Aorta (tissue), 5 donors: Measurements from ENCODE around the gene AP2A1. TPM values are rescaled to one million over a fixed set of nuclear protein-coding genes. Genes with fewer than 3 reads are reported as not detected.

Experiments
- ATAC-seq: fragments of 200-7000 bp; cut with Tn5 transposase; one replicate; pipeline ENCODE4 v1.9.1; 2022; ENCODE audit warnings: moderate library complexity; ENCODE audit not compliant: low FRiP score
- DNase-seq, 2 donors: peaks; one replicate each; pipeline ENCODE4 v3.0.0-alpha.2; 2020
- H3K27ac ChIP-seq, 2 donors: one replicate each; pipeline ENCODE4 v1.5.1; 2013; ENCODE audit warnings: low read length in 2 of 2, mild to moderate bottlenecking in 2 of 2, moderate library complexity in 2 of 2, control low read depth in 1 of 2, inconsistent platforms in 1 of 2, low read depth in 1 of 2
- H3K27me3 ChIP-seq, 2 donors: one replicate each; pipeline ENCODE4 v1.6.1; 2013; ENCODE audit warnings: control low read depth in 1 of 2, low read length in 1 of 2, mild to moderate bottlenecking in 1 of 2, moderate library complexity in 1 of 2; ENCODE audit not compliant: insufficient read depth in 2 of 2, control insufficient read depth in 1 of 2
- H3K36me3 ChIP-seq, 2 donors: one replicate each; pipeline ENCODE4 v1.6.1; 2013; ENCODE audit warnings: control low read depth in 1 of 2, low read length in 1 of 2, mild to moderate bottlenecking in 1 of 2; ENCODE audit not compliant: insufficient read depth in 2 of 2, control insufficient read depth in 1 of 2
- H3K4me1 ChIP-seq, 2 donors: one replicate each; pipeline ENCODE4 v1.6.1; 2013; ENCODE audit warnings: low read length in 2 of 2, control low read depth in 1 of 2, mild to moderate bottlenecking in 1 of 2, moderate library complexity in 1 of 2; ENCODE audit not compliant: insufficient read depth in 2 of 2, control insufficient read depth in 1 of 2
- H3K4me3 ChIP-seq, 2 donors: one replicate each; pipeline ENCODE4 v1.5.1; 2013; ENCODE audit warnings: low read length in 2 of 2, control low read depth in 1 of 2, mild to moderate bottlenecking in 1 of 2
- H3K9me3 ChIP-seq: one replicate; pipeline ENCODE4 v1.6.1; 2013; ENCODE audit warnings: mild to moderate bottlenecking, low read length; ENCODE audit not compliant: control insufficient read depth
- WGBS, 2 donors: extraction: QIAGEN DNeasy Blood & Tissue Kit; methylation state at CpG; one replicate each; pipeline ENCODE4 v1.1.7; 2013; 5-methylcytosine and 5-hydroxymethylcytosine counted together
- intact Hi-C, 2 donors: fragments of 100-400 bp; cut with DNase I; formaldehyde crosslinking; loops; one replicate each; pipeline versions ENCODE4 v1.14.2 to v1.15.0; 2022
- polyA plus RNA-seq, 2 donors: library from polyadenylated mRNA; stranded (reverse); fragments of 200-250 nt; gene quantifications; one replicate each; pipeline ENCODE4 v1.2.3, GENCODE V29; 2013
- total RNA-seq, 2 donors: library from RNA; stranded (reverse); fragmentation: NEBNext Ultra II Directional; extraction: Animal tissue kit (Norgen Biotek cat#: 25700); gene quantifications; one replicate each; pipeline ENCODE4 v1.2.1, GENCODE V29; 2021
- donor health status: healthy with polysubstance abuse.
- donor health status: Bipolar disorder and iron deficiency.
- donor health status: DM: no; HTN: no; CAD: no.
- donor health status: DM: no; HTN: no; CAD: no.
- donor health status: DM: yes; HTN: yes; CAD: no.

Gene AP2A1
- total and polyA plus RNA-seq, 4 donors = 19.9 to 77.5 (median 67.2) TPM

DNA sequence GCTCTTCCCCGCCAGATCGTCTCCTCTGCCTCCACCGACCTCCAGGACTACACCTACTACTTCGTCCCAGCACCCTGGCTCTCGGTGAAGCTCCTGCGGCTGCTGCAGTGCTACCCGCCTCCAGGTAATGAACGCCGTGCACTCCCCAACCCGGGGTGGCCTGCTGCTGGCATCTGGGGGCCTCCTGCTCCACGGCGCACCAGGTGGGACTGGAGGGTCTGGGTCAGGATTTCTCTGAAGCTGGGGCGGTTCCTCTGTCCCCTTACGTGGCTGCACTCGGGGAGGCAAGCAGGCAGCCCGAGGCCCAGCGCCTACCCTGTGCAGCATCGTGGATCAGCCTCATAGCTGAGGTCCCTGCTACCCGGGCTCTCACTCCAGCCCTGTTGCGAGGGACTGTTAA is 28.8 kb downstream of the AP2A1 start:
- Histone ChIP-seq H3K27ac (no peak overlapping the region), H3K4me3 (no peak overlapping the region), H3K9me3 (no peaks in the 10 kb centered on the region), H3K27me3 (no peaks in the 10 kb centered on the region), H3K4me1 (no peaks in the 10 kb centered on the region), H3K36me3 (peaks cover 0 to 14% of the 10 kb centered on the region in 2 donors)
- intact Hi-C loops = no loop called here
- 92 to 94% methylated on average over 20 of the region's 20 CpGs for WGBS, 2 donors
- ATAC-seq (no peak), DNase-seq (no peak)

- ATAC-seq (no peak), DNase-seq (no peak)
- Histone ChIP-seq H3K36me3 (peaks cover 0 to 14% of the 10 kb centered on the region in 2 donors), H3K4me1 (no peaks in the 10 kb centered on the region), H3K27ac (no peak overlapping the region), H3K9me3 (no peaks in the 10 kb centered on the region), H3K27me3 (no peaks in the 10 kb centered on the region), H3K4me3 (no peak overlapping the region)
- WGBS, 2 donors = 91 to 93% methylated on average over 11 of the region's 11 CpGs
- intact Hi-C loops = no loop called here
These were observed 31.8 kb downstream of the AP2A1 start for GRCh38 chr19:49798574-49798973.

DNA sequence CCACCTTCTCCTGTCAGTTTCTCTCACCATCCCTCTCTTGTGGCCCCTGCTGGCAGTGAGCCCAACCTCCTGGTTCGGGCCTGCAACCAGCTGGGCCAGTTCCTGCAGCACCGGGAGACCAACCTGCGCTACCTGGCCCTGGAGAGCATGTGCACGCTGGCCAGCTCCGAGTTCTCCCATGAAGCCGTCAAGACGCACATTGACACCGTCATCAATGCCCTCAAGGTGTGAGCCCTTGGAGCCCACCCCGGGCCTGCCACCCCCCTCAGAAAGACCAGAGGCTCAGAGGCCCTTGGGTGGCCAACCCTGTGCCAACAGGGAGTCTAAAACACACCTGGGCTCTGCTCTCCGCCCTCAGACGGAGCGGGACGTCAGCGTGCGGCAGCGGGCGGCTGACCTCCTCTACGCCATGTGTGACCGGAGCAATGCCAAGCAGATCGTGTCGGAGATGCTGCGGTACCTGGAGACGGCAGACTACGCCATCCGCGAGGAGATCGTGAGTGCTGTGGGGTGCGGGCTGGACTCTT is 32.5 kb downstream of the AP2A1 start:
- H3K9me3 ChIP-seq = no peaks in the 10 kb centered on the region
- peaks cover 0 to 14% of the 10 kb centered on the region in 2 donors for H3K36me3 ChIP-seq
- no peak overlapping the region for H3K27ac ChIP-seq
- intact Hi-C loops = no loop called here
- 91 to 92% methylated on average over 28 of the region's 28 CpGs for WGBS, 2 donors
- no peak for ATAC-seq
- H3K27me3 ChIP-seq = no peaks in the 10 kb centered on the region
- no peak for DNase-seq
- H3K4me1 ChIP-seq = no peaks in the 10 kb centered on the region
- no peak overlapping the region for H3K4me3 ChIP-seq

- no peaks in the 10 kb centered on the region for H3K4me1 ChIP-seq
- peaks cover 0 to 14% of the 10 kb centered on the region in 2 donors for H3K36me3 ChIP-seq
- no peak overlapping the region for H3K4me3 ChIP-seq
- no peaks in the 10 kb centered on the region for H3K9me3 ChIP-seq
- H3K27ac ChIP-seq = no peak overlapping the region
- H3K27me3 ChIP-seq = no peaks in the 10 kb centered on the region
- DNase-seq (no peak), ATAC-seq (no peak)
- WGBS, 2 donors = 91 to 92% methylated on average over 25 of the region's 25 CpGs
- intact Hi-C loops = no loop called here
These were observed 33.1 kb downstream of the AP2A1 start for GRCh38 chr19:49799798-49800376.

DNA sequence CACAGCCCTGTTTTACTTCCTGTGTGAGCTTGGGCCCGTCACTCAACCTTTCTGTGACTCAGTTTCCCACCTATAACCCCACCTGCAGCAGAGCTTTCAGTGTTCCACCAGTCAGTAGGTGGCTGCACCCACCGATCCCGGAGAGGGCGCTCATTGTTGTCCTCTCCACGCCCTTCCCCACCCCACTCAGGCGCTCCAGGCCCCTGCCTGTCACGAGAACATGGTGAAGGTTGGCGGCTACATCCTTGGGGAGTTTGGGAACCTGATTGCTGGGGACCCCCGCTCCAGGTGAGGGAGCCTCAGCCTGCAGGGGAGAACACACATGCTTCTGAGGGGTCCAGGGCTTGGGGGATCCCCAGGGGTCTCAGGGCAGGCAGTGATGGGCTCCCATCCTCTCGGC is 34.0 kb downstream of the AP2A1 start:
- Histone ChIP-seq H3K4me3 (no peak overlapping the region), H3K27me3 (no peaks in the 10 kb centered on the region), H3K27ac (no peak overlapping the region), H3K4me1 (no peaks in the 10 kb centered on the region), H3K9me3 (no peaks in the 10 kb centered on the region), H3K36me3 (peaks cover 0 to 14% of the 10 kb centered on the region in 2 donors)
- intact Hi-C loops = no loop called here
- ATAC-seq (no peak), DNase-seq (no peak)
- WGBS, 2 donors = 95 to 97% methylated on average over 10 of the region's 10 CpGs

DNA sequence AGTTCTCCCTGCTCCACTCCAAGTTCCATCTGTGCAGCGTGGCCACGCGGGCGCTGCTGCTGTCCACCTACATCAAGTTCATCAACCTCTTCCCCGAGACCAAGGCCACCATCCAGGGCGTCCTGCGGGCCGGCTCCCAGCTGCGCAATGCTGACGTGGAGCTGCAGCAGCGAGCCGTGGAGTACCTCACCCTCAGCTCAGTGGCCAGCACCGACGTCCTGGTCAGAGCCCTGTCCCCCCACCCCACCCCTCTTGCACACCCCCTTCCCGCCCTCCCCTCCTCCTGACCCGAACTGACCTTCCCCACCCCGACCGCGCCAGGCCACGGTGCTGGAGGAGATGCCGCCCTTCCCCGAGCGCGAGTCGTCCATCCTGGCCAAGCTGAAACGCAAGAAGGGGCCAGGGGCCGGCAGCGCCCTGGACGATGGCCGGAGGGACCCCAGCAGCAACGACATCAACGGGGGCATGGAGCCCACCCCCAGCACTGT is 34.6 kb downstream of the AP2A1 start:
- Histone ChIP-seq H3K27me3 (no peaks in the 10 kb centered on the region), H3K9me3 (no peaks in the 10 kb centered on the region), H3K36me3 (peaks cover 0 to 12% of the 10 kb centered on the region in 2 donors), H3K4me1 (no peaks in the 10 kb centered on the region), H3K27ac (no peak overlapping the region), H3K4me3 (no peak overlapping the region)
- intact Hi-C loops = no loop called here
- ATAC-seq = no peak
- 80 to 85% methylated on average over 32 of the region's 32 CpGs for WGBS, 2 donors
- DNase-seq = no peak

GRCh38 chr19:49801966-49802661 is 35.3 kb downstream of the AP2A1 start:
- peak; percentile 81 for ATAC-seq
- 25 to 37% methylated on average over 32 to 37 of the region's 38 CpGs for WGBS, 2 donors
- no peaks in the 10 kb centered on the region for H3K4me1 ChIP-seq
- no peaks in the 10 kb centered on the region for H3K27me3 ChIP-seq
- no peaks in the 10 kb centered on the region for H3K9me3 ChIP-seq
- no peak overlapping the region for H3K27ac ChIP-seq
- intact Hi-C loops = no loop called here
- peak; percentile 90 to 96 for DNase-seq
- no peak overlapping the region for H3K4me3 ChIP-seq
- peaks cover 0 to 8% of the 10 kb centered on the region in 2 donors for H3K36me3 ChIP-seq

- Histone ChIP-seq H3K4me1 (no peaks in the 10 kb centered on the region), H3K36me3 (peaks cover 0 to 9% of the 10 kb centered on the region in 2 donors), H3K27me3 (no peaks in the 10 kb centered on the region), H3K4me3 (no peak overlapping the region), H3K9me3 (no peaks in the 10 kb centered on the region), H3K27ac (no peak overlapping the region)
- DNase-seq = no peak
- ATAC-seq = no peak
- 86 to 89% methylated on average over 24 of the region's 24 CpGs for WGBS, 2 donors
- intact Hi-C loops = no loop called here
These were observed 36.2 kb downstream of the AP2A1 start for GRCh38 chr19:49802836-49803528.
